ENCODE results near the gene LBHD1. TPM values are rescaled to one million over a fixed set of nuclear protein-coding genes. Genes with fewer than 3 reads are reported as not detected.

LBHD1 gene
- total and polyA plus RNA-seq, 2 of the 13 experiments (the other 11 are each of a cell fraction or from before 2014, with no cell fraction given) = 3.2 to 3.7 TPM

DNA sequence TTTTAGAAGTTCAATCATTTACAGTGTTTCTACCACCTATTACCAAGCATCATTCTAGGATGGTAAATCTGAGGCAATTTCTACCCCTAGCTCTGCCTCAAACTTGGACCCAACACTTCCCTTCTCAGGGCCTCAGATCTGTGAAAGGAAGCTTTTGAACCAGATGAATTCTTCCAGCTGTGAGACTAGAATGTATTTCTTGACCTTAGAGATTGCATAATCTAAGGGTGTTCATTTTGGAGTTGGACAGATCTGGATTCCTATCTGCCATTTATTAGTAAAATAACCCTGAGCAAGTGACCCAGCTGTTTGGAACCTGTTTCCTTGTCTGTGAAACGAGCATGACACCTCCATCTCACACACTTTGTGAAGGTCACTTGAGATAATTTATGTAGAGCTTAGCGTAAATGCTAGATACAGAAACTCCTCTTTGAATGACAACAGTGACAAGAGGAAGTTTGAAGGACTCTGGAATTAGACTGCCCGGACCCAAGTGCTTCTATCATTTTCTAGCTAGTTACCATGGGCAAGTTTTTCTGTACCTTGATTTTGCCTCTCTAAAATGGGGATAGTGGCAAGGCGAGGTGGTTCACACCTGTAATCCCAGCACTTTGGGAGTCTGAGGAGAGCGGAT is 15.2 kb downstream of the LBHD1 start:
- Histone ChIP-seq H3K36me3 (replicated peaks in 1 of 2; ENCODE audit: control insufficient read depth in 1 of 2, insufficient read depth in 2 of 2, low read length in 2 of 2) (no peaks in the 10 kb centered on the region), H3K4me3 (replicated peaks in 1 of 3; ENCODE audit: insufficient read depth in 1 of 3, low read depth in 2 of 3, low read length in 3 of 3) (no peak overlapping the region), H3K9ac (ENCODE audit: insufficient read depth, low read depth, low read length) (no peak overlapping the region), H3K4me1 (ENCODE audit: insufficient read depth, low read length) (peaks cover 26% of the 10 kb centered on the region), H4K20me1 (ENCODE audit: insufficient read depth, low read length) (no peaks in the 10 kb centered on the region; the same call in 1 of the 2 replicates), H3K27me3 (ENCODE audit: control insufficient read depth in 1 of 2, insufficient read depth in 2 of 2, low read length in 2 of 2) (no peaks in the 10 kb centered on the region), H3K27ac (ENCODE audit: extremely low read length, insufficient read depth, low read length) (no peak overlapping the region), H2AFZ (ENCODE audit: low read length) (no peak overlapping the region), H3K79me2 (ENCODE audit: insufficient read depth, low read length) (peaks cover 12% of the 10 kb centered on the region), H3K9me3 (ENCODE audit: low read length) (no peaks in the 10 kb centered on the region), H3K4me2 (ENCODE audit: low read depth, low read length) (no peak overlapping the region)
- DNase-seq (ENCODE audit: low spot score) (no peak), ATAC-seq (no peak), FAIRE-seq (no peak)
- in situ Hi-C loops (cut with HindIII; ENCODE audit: extremely low pct_ligation_motif_present, low pct_unique_long_range_greater_than_20kb) = no loop called here
- intact Hi-C loops (cut with micrococcal nuclease; ENCODE audit: unreplicated experiment) = no loop called here
- ChIA-PET POLR2A (interaction anchor here (2.7 to 6.3 kb wide), 3 partner anchors 7 to 14 kb away, joined by 17 to 186 read pairs (median 25); partner anchors contain the start of genes C11orf98, CSKMT, GANAB and LBHD1), CTCF (ENCODE audit: low intra/inter-chr PET ratio, low total read pairs) (no interaction called here)
- 33% methylated on average over 5 of the region's 5 CpGs for WGBS (ENCODE audit: low lambda C conversion rate)
- BruUV-seq (replicated peaks) = no TSS peak
- no peak for TF ChIP-seq REL (CRISPR knock-in tag; conservative IDR thresholded peaks at IDR 0.05)

DNA sequence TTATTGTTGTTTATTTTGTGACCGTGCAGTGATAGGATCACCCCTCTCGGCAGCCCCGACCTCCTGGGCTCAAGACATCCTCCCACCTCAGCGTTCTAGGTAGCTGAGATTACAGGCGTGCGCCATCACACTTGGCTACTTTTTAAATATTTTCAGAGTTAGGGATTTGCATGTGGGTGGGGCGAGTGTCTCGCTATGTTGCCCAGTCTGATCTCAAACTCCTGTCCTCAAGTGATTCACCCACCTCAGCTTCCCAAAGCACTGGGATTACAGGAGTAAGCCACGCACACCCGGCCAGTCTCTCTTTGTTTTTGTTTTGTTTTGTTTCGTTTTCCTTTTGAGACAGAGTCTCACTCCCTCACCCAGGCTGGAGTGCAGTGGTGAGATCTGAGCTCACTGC is 17.8 kb downstream of the LBHD1 start:
- peak overlapping the region; percentile 46; the same call in 1 of the 2 replicates for H3K4me2 ChIP-seq (ENCODE audit: low read depth, low read length)
- H3K4me1 ChIP-seq (ENCODE audit: insufficient read depth, low read length) = peaks cover 34% of the 10 kb centered on the region
- H3K9me3 ChIP-seq (ENCODE audit: low read length) = no peaks in the 10 kb centered on the region
- H3K4me3 ChIP-seq (replicated peaks in 1 of 3; ENCODE audit: insufficient read depth in 1 of 3, low read depth in 2 of 3, low read length in 3 of 3) = peak overlapping the region in 1 of 3 experiments; percentile 15; a peak in 1 of 6 replicates
- ChIA-PET POLR2A (interaction anchor here (0.6 to 6.3 kb wide), 10 partner anchors 10 to 150 kb away, joined by 3 to 186 read pairs (median 8); partner anchors contain the start of genes B3GAT3, C11orf98, CSKMT and EEF1G), CTCF (ENCODE audit: low intra/inter-chr PET ratio, low total read pairs) (no interaction called here)
- intact Hi-C loops (cut with micrococcal nuclease; ENCODE audit: unreplicated experiment) = loop anchor here (5.0 kb wide), 2 partner anchors 42 to 62 kb away; partner anchors contain the start of genes EML3, ROM1 and TUT1
- H3K9ac ChIP-seq (ENCODE audit: insufficient read depth, low read depth, low read length) = no peak overlapping the region
- H3K27me3 ChIP-seq (ENCODE audit: control insufficient read depth in 1 of 2, insufficient read depth in 2 of 2, low read length in 2 of 2) = no peaks in the 10 kb centered on the region
- BruUV-seq (replicated peaks) = no TSS peak
- peaks cover 2 to 5% of the 10 kb centered on the region in 2 experiments; a peak in 3 of 5 replicates for H3K36me3 ChIP-seq (replicated peaks in 1 of 2; ENCODE audit: control insufficient read depth in 1 of 2, insufficient read depth in 2 of 2, low read length in 2 of 2)
- no peak for DNase-seq (ENCODE audit: low spot score)
- peaks cover 20% of the 10 kb centered on the region for H3K79me2 ChIP-seq (ENCODE audit: insufficient read depth, low read length)
- no peak for TF ChIP-seq TBX3 (IDR thresholded peaks at IDR 0.05; ENCODE audit: borderline replicate concordance)
- TF ChIP-seq POGZ (CRISPR knock-in tag; IDR thresholded peaks at IDR 0.05) = no peak
- 0 out of 2 replicates have a peak, but pooled peaks have one; percentile 20 for TF ChIP-seq SPEN (CRISPR knock-in tag; IDR thresholded peaks at IDR 0.05; ENCODE audit: low read depth)
- TF ChIP-seq EED (CRISPR knock-in tag; IDR thresholded peaks at IDR 0.05) = no peak
- TF ChIP-seq TEAD3 (CRISPR knock-in tag; optimal IDR thresholded peaks at IDR 0.05; ENCODE audit: borderline replicate concordance) = no peak
- TF ChIP-seq ZBTB39 (CRISPR knock-in tag; IDR thresholded peaks at IDR 0.05) = no peak
- no peak for TF ChIP-seq EEA1 (CRISPR knock-in tag; IDR thresholded peaks at IDR 0.05; ENCODE audit: borderline replicate concordance)
- no peak for TF ChIP-seq MYNN (CRISPR knock-in tag; IDR thresholded peaks at IDR 0.05; ENCODE audit: low read depth)
- no peak for TF ChIP-seq KDM4B (CRISPR knock-in tag; IDR thresholded peaks at IDR 0.05)
- no peak for TF ChIP-seq ZMYM4 (CRISPR knock-in tag; IDR thresholded peaks at IDR 0.05)
- no peak for TF ChIP-seq HDAC2 (CRISPR knock-in tag; IDR thresholded peaks at IDR 0.05)
- TF ChIP-seq FOXK2 (IDR thresholded peaks at IDR 0.05) = no peak
- TF ChIP-seq ZNF121 (CRISPR knock-in tag; IDR thresholded peaks at IDR 0.05) = peak; percentile 94
- TF ChIP-seq CBX2 (IDR thresholded peaks at IDR 0.05; ENCODE audit: low read depth, low read length) = no peak
- no peak for TF ChIP-seq CBX2 (CRISPR knock-in tag; IDR thresholded peaks at IDR 0.05; ENCODE audit: low read depth)
- FAIRE-seq = no peak
- ATAC-seq = no peak
- H2AFZ ChIP-seq (ENCODE audit: low read length) = no peak overlapping the region
- H4K20me1 ChIP-seq (ENCODE audit: insufficient read depth, low read length) = no peaks in the 10 kb centered on the region; the same call in 1 of the 2 replicates
- in situ Hi-C loops (cut with HindIII; ENCODE audit: extremely low pct_ligation_motif_present, low pct_unique_long_range_greater_than_20kb) = no loop called here
- 77% methylated on average over 11 of the region's 11 CpGs for WGBS (ENCODE audit: low lambda C conversion rate)
- H3K27ac ChIP-seq (ENCODE audit: extremely low read length, insufficient read depth, low read length) = no peak overlapping the region

Data from HepG2 (cell line).